Karpas-422 (cell line): ENCODE measurements around the gene SPINT3. TPM values are rescaled to one million over a fixed set of nuclear protein-coding genes. Genes with fewer than 3 reads are reported as not detected.
A peak's percentile ranks its signal among the peaks of the same experiment; 100 is the strongest.

Experiments
- DNase-seq: peaks from one replicate; pipeline ENCODE4 v3.0.0-alpha.2; 2015
- H2AFZ ChIP-seq: fragments of 200-600 bp; sonication (generic); 2 replicates; pipeline ENCODE4 v1.6.1; 2014; ENCODE audit warnings: antibody characterized with exemption, low read length, mixed read lengths
- H3K27ac ChIP-seq: fragments of 200-600 bp; sonication (generic); 2 replicates; pipeline ENCODE4 v1.5.1; 2014; ENCODE audit warnings: mild to moderate bottlenecking, low read length, moderate library complexity
- H3K27me3 ChIP-seq: fragments of 200-600 bp; sonication (generic); 2 replicates; pipeline ENCODE4 v1.6.1; 2014; ENCODE audit warnings: low read length, mixed read lengths
- H3K36me3 ChIP-seq: fragments of 200-600 bp; sonication (generic); 2 replicates; pipeline ENCODE4 v1.6.1; 2014; ENCODE audit warnings: low read length, mixed read lengths; ENCODE audit not compliant: insufficient read depth
- H3K4me1 ChIP-seq: fragments of 200-600 bp; sonication (generic); 2 replicates; pipeline ENCODE4 v1.6.1; 2014; ENCODE audit warnings: mild to moderate bottlenecking, low read length, mixed read lengths
- H3K4me2 ChIP-seq: fragments of 200-600 bp; sonication (generic); 2 replicates; pipeline ENCODE4 v1.6.1; 2014; ENCODE audit warnings: low read length, low read depth, mild to moderate bottlenecking; ENCODE audit not compliant: poor library complexity, severe bottlenecking
- H3K4me3 ChIP-seq: fragments of 200-600 bp; sonication (generic); 2 replicates; pipeline ENCODE4 v1.5.1; 2014; ENCODE audit warnings: mild to moderate bottlenecking, antibody characterized with exemption, low read length, mixed read lengths
- H3K79me2 ChIP-seq: fragments of 200-600 bp; sonication (generic); 2 replicates; pipeline ENCODE4 v1.6.1; 2014; ENCODE audit warnings: mild to moderate bottlenecking, low read length, mixed read lengths
- H3K9ac ChIP-seq: fragments of 200-600 bp; sonication (generic); 2 replicates; pipeline ENCODE4 v1.6.0; 2014; ENCODE audit warnings: low read length
- H3K9me2 ChIP-seq: fragments of 200-600 bp; sonication (generic), shearing (Covaris generic); replicated peaks from 2 replicates; pipeline ENCODE4 v1.6.0; 2014; ENCODE audit warnings: mild to moderate bottlenecking, low read length, moderate library complexity; ENCODE audit not compliant: insufficient read depth
- H3K9me3 ChIP-seq: fragments of 300-700, 200-600 bp; sonication (generic); 2 replicates; pipeline ENCODE4 v1.6.1; 2014; ENCODE audit warnings: low read length, mixed read lengths
- H4K20me1 ChIP-seq: fragments of 200-600 bp; sonication (generic); 2 replicates; pipeline ENCODE4 v1.6.1; 2014; ENCODE audit warnings: mild to moderate bottlenecking, antibody characterized with exemption, low read length, low read depth; ENCODE audit not compliant: insufficient read depth
- total RNA-seq: library from RNA; depleted of rRNA; stranded (reverse); fragments of >200 nt; shearing (Covaris generic); gene quantifications from 2 replicates; pipeline ENCODE4 v1.2.3, GENCODE V29; 2014; ENCODE audit warnings: low replicate concordance

The SPINT3 gene
- total RNA-seq, 1 experiment from 2014 or later, result not detected

GRCh38 chr20:45545351-45545750 lies 29.9 kb upstream of the SPINT3 start:
- no peak overlapping the region for H3K4me3 ChIP-seq
- H3K4me1 ChIP-seq, result no peaks in the 10 kb centered on the region
- H3K27ac ChIP-seq, result no peak overlapping the region
- no peak overlapping the region for H3K4me2 ChIP-seq
- H4K20me1 ChIP-seq, result no peaks in the 10 kb centered on the region
- no peaks in the 10 kb centered on the region for H3K9me2 ChIP-seq
- no peak overlapping the region for H2AFZ ChIP-seq
- DNase-seq, result no peak
- H3K36me3 ChIP-seq, result no peaks in the 10 kb centered on the region
- H3K27me3 ChIP-seq, result no peaks in the 10 kb centered on the region
- no peak overlapping the region for H3K9ac ChIP-seq
- H3K9me3 ChIP-seq, result no peaks in the 10 kb centered on the region
- no peaks in the 10 kb centered on the region for H3K79me2 ChIP-seq

GRCh38 chr20:45539382-45539781 lies 24.0 kb upstream of the SPINT3 start, which contains the start of gene WFDC6:
WFDC6 (minus strand) TSS chr20:45539482; CDS start chr20:45539407, 75 bp downstream.
- H3K79me2 ChIP-seq, result no peaks in the 10 kb centered on the region
- no peaks in the 10 kb centered on the region for H3K27me3 ChIP-seq
- H3K4me2 ChIP-seq, result no peak within 1 kb of the TSS

GRCh38 chr20:45538209-45538799 lies 22.9 kb upstream of the SPINT3 start:
- Histone ChIP-seq H3K9me3 (no peaks in the 10 kb centered on the region), H2AFZ (no peak overlapping the region), H3K4me3 (no peak overlapping the region)

More at GRCh38 chr20:45539382-45539781, 24.0 kb upstream of the SPINT3 start, which contains the start of gene WFDC6:
- no peak within 1 kb of the TSS for H3K9ac ChIP-seq
- no peak within 1 kb of the TSS for H3K27ac ChIP-seq
- no peaks in the 10 kb centered on the region for H3K9me2 ChIP-seq
- no peak within 1 kb of the TSS for H3K4me3 ChIP-seq
- no peaks in the 10 kb centered on the region for H3K9me3 ChIP-seq
- no peaks in the 10 kb centered on the region for H4K20me1 ChIP-seq
- H2AFZ ChIP-seq, result no peak within 1 kb of the TSS
- no peaks in the 10 kb centered on the region for H3K36me3 ChIP-seq
- no peak for DNase-seq
- H3K4me1 ChIP-seq, result no peaks in the 10 kb centered on the region

GRCh38 chr20:45527294-45527693 lies 11.9 kb upstream of the SPINT3 start:
- H3K79me2 ChIP-seq, result no peaks in the 10 kb centered on the region
- DNase-seq, result no peak
- H4K20me1 ChIP-seq, result no peaks in the 10 kb centered on the region
- H3K9me2 ChIP-seq, result no peaks in the 10 kb centered on the region
- H3K27ac ChIP-seq, result no peak overlapping the region
- no peak overlapping the region for H3K4me3 ChIP-seq
- H3K9me3 ChIP-seq, result no peaks in the 10 kb centered on the region
- H3K36me3 ChIP-seq, result no peaks in the 10 kb centered on the region
- no peak overlapping the region for H3K9ac ChIP-seq
- H3K4me1 ChIP-seq, result no peaks in the 10 kb centered on the region
- no peak overlapping the region for H2AFZ ChIP-seq
- no peak overlapping the region for H3K4me2 ChIP-seq
- no peaks in the 10 kb centered on the region for H3K27me3 ChIP-seq

More at GRCh38 chr20:45538209-45538799, 22.9 kb upstream of the SPINT3 start:
- Histone ChIP-seq H3K27me3 (no peaks in the 10 kb centered on the region), H3K36me3 (no peaks in the 10 kb centered on the region), H3K9ac (no peak overlapping the region), H3K4me2 (no peak overlapping the region), H4K20me1 (no peaks in the 10 kb centered on the region), H3K79me2 (no peaks in the 10 kb centered on the region), H3K9me2 (no peaks in the 10 kb centered on the region), H3K4me1 (no peaks in the 10 kb centered on the region), H3K27ac (no peak overlapping the region)
- DNase-seq, result peak; percentile 43

- Histone ChIP-seq H3K9me2 (no peaks in the 10 kb centered on the region), H3K4me1 (no peaks in the 10 kb centered on the region), H3K9ac (no peak overlapping the region), H3K79me2 (no peaks in the 10 kb centered on the region), H3K9me3 (no peaks in the 10 kb centered on the region), H3K36me3 (no peaks in the 10 kb centered on the region), H3K27me3 (no peaks in the 10 kb centered on the region), H4K20me1 (no peaks in the 10 kb centered on the region), H3K4me2 (no peak overlapping the region), H3K4me3 (no peak overlapping the region), H2AFZ (no peak overlapping the region), H3K27ac (no peak overlapping the region)
- DNase-seq, result no peak
These were observed 8.4 kb upstream of the SPINT3 start for GRCh38 chr20:45523821-45524220.

GRCh38 chr20:45518282-45518681 lies 2.9 kb upstream of the SPINT3 start:
- Histone ChIP-seq H4K20me1 (no peaks in the 10 kb centered on the region), H3K9ac (no peak overlapping the region), H3K79me2 (no peaks in the 10 kb centered on the region), H3K4me3 (no peak overlapping the region), H3K4me1 (no peaks in the 10 kb centered on the region), H3K4me2 (no peak overlapping the region), H3K27ac (no peak overlapping the region), H3K9me3 (no peaks in the 10 kb centered on the region), H3K36me3 (no peaks in the 10 kb centered on the region), H2AFZ (no peak overlapping the region), H3K9me2 (no peaks in the 10 kb centered on the region), H3K27me3 (no peaks in the 10 kb centered on the region)
- no peak for DNase-seq

GRCh38 chr20:45510242-45510862 lies 5.1 kb downstream of the SPINT3 start:
- H2AFZ ChIP-seq, result no peak overlapping the region
- H3K27me3 ChIP-seq, result no peaks in the 10 kb centered on the region
- no peaks in the 10 kb centered on the region for H4K20me1 ChIP-seq
- DNase-seq, result no peak
- no peaks in the 10 kb centered on the region for H3K4me1 ChIP-seq
- H3K27ac ChIP-seq, result no peak overlapping the region
- H3K4me2 ChIP-seq, result no peak overlapping the region
- H3K9ac ChIP-seq, result no peak overlapping the region
- no peaks in the 10 kb centered on the region for H3K36me3 ChIP-seq
- H3K79me2 ChIP-seq, result no peaks in the 10 kb centered on the region
- no peak overlapping the region for H3K4me3 ChIP-seq
- no peaks in the 10 kb centered on the region for H3K9me2 ChIP-seq
- no peaks in the 10 kb centered on the region for H3K9me3 ChIP-seq

GRCh38 chr20:45509091-45509490 lies 6.3 kb downstream of the SPINT3 start:
- no peak for DNase-seq
- no peaks in the 10 kb centered on the region for H3K9me2 ChIP-seq
- H3K4me1 ChIP-seq, result no peaks in the 10 kb centered on the region
- H2AFZ ChIP-seq, result no peak overlapping the region
- H3K9ac ChIP-seq, result no peak overlapping the region
- H3K27ac ChIP-seq, result no peak overlapping the region
- H4K20me1 ChIP-seq, result no peaks in the 10 kb centered on the region
- no peaks in the 10 kb centered on the region for H3K36me3 ChIP-seq
- no peak overlapping the region for H3K4me2 ChIP-seq
- no peaks in the 10 kb centered on the region for H3K27me3 ChIP-seq
- H3K9me3 ChIP-seq, result no peaks in the 10 kb centered on the region
- H3K4me3 ChIP-seq, result no peak overlapping the region
- no peaks in the 10 kb centered on the region for H3K79me2 ChIP-seq
